GDM1 (cell line): Measurements from ENCODE around the gene MAN1B1.

Experiments used
- DNase-seq: peaks from one replicate; lab custom pipeline; 2025; lab: John Stamatoyannopoulos, UW

The MAN1B1 gene

DNA sequence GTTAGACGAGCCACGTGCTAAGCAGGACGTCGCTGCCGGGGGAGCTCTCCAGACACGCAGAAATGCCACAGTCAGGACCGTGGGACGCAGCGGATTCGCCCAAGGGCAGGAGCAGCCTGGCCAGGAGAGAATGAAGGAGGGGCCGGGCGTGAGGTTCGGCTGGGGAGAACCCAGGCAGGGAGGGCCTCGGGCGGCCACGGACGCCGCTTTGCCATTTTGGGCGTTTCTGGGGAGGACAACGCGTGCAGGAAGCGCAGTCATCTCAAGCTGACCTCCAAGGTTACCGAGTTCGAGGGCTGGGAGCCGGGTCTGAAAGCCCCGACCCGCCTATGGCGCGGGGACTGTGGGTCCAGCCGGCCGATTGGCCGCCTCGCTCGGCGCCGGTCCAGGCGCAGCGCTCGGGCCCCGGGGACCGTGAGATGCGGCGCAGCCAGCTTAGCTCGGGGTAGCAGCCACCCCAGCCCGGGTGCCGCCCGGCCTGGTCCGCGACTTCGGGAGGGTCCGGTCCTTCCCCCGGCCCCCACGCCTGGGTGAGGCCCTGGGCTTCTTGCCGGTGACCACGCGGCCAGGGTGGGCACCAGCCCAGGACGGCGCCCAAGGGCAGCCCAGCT lies 760 bp upstream of the MAN1B1 start:
- DNase-seq: no peak

DNA sequence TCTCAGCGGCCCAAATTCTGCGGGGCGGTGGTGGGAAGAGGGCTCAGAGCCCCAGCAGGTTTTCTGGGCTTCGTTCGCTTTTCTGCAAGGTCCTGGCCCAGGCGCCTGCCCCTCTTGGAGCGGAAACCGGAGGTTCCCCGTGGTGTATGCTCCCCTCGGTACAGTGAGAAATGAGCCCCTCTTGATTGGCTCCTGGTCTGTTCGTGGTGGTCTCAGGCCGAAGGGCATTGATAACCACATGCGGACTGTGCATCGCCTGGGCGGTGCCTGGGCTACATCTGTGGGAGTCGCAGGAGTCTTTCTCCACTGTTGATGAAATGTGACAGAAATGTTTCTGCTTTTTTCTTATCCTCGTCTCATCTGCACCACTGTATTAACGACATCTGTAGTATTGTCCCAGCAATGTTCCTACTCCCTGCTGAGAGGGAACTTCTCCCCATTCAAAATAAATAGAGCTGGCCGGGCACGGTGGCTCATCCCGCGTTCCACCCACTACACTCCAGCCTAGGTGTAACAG lies 682 bp downstream of the MAN1B1 start:
- no peak for DNase-seq

DNA sequence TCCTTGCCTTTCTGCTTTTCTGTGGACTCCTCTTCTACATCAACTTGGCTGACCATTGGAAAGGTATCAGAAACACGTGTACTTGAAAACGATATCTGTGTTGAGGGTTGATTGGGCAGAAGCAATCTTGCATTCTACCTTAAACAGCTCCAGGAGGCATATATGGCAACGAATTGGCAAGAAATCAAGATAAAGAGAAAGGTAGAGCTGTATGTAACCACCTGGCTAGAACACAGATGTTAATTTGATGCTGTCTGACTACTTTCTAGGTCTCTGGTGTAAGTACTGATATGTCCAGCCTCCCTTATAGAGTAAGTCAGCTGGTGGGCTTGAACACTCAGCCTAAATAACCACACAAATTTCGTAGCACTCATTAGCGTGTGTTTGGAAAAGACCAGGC lies 1.3 kb downstream of the MAN1B1 start:
- no peak for DNase-seq

DNA sequence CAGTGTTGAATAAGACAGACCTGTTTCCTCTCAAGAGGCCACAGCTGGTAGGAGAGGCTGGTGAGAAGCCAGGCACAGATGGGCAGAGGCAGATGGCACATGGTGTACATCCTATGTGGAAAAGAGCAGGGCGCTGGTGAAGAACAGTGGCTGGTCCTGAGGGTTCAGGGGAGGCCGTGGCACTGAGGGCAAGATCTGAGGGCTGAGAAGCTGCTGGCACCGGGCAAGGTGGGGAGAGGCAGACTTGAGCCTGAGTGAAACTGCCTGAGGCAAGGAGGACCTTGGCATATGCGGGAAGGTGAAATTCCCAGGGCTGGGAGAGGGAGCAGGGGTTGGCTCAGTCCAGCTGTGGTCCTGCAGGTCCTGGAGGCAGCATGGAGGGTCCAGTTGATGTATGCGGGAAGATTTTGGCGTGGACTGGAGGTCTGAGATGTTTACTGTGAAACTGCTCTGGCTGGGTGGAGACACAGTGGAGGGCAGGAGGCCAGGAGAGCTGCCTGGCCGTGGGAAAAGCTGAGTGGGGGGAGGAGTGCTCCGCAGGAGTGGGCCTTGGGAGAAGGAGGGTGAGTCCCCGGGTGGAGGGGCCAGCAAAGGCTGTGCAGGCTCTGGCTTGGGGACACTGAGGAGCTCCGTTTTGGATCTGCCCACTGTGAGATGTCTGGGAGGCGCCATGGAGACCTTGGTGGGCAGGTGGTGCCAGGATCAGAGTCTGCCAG lies 2.6 kb downstream of the MAN1B1 start:
- no peak for DNase-seq

DNA sequence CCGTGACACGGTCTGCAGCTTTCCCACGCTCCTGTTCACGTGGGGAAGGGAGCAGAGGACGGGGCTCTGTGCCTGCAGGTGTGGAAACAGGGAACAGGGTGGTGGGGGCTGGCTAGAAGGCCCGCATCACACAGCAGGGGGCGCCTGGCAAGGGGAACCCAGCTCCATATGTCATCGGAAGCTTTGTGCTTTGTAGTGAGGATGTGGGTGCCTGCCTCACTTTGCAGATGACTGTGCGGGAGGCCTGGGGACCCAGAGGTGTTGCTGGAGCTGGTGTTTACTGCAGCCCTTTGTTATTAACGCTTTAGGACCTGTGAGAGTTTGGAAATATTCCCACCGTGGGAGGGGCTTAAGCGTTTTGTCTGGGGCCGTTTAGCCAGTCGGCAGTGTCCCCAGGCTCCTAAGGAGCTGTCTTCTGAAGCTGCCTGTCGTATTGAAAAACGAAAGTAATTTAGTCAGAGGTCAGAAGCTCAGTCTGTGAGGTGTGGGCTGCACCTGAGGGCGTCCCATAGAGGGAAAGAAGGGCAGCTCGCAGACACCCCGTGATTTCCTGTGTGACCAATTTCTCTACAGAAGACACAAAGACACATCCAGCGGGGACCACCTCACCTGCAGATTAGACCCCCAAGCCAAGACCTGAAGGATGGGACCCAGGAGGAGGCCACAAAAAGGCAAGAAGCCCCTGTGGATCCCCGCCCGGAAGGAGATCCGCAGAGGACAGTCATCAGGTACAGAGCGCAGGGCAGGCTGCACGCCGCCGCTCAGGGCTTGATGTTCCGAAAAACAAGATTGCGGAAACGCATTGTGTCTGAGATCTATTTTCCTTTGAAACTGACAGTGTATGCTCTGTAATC lies 9.1 kb downstream of the MAN1B1 start:
- DNase-seq: no peak

DNA sequence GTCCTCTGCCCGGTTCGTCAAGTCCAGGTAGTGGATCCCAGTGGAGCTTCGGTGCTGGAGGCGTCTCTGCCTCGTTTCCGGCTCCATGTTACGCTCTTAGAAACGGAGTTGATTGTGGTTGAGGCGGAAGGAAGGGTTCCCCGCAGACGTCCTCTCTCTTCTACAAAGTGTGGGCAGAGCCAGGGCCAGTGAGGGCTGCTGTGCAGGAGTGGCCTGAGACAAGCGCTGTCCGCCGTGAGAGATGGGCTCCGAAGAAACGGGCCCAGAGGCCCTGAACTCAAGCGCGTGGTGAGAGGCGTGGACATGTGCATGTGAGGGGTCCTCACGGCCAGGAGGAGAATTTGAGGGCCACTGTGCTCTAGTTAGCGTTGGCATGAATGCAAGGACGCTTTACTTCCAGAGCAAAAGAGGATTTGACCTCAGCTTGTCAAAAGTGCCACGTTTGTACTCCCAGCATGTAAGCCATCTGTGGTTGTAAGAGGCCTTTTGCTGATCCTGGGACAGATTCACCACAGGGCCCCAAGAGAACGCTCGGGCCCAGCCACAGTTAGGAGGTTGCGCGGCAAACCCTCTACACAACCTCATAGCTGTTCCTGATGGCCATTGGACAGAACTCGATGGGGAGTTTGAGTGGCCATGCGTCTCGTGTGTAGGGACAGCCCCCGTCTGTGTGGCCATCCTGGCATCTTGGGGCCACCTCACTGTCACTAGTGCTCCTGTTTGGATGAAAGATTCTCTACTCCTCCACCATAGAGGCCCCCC lies 10.2 kb downstream of the MAN1B1 start:
- no peak for DNase-seq

DNA sequence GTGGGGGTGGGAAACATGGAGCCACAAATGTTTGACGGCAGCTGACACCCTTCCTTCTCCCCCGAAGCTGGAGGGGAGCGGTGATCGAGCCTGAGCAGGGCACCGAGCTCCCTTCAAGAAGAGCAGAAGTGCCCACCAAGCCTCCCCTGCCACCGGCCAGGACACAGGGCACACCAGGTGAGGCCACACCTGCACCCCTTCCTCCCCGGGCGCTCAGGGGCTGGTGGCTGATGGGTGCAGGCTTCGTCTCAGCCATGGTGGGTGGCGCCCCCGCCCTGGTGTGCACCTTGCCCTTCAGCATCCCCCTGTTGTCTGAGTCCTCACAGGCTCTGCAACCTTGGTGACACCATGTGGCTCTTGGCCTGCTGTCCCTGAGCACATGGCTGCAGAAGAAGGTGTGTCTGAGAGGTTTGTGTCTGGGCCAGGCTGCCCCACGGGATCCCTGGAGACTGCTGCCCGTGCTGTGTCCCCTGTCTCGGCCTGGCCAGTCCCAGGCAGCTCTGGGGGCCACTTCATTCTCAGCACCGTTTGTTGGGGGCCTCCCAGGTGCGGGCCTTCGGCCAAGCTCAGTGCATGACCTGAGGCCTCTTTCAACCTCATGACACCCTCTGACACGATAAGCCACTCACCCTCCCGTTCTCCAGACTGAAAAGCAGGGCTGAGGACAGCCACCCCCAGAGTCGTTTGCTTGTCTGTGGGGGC lies 11.1 kb downstream of the MAN1B1 start:
- no peak for DNase-seq

DNA sequence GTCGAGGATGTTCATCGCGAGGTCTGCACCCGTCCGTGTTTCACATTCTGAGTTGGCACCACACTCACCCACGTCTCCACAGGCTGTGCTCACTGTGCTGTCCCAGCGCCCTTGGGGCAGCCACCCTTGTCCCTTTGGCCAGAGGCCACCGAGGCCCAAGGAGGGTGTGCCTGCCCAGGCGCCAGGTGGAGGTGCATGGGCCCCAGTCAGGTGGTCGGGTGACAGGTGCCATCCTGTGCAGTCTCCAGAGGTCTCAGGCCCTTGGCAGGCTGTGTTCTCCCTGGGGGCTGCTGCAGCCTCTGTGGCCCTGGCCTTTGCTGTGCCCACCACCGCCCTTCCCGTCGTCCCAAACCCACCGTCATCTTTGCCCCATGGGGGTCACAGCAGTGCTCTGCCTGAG lies 12.4 kb downstream of the MAN1B1 start:
- DNase-seq: no peak

DNA sequence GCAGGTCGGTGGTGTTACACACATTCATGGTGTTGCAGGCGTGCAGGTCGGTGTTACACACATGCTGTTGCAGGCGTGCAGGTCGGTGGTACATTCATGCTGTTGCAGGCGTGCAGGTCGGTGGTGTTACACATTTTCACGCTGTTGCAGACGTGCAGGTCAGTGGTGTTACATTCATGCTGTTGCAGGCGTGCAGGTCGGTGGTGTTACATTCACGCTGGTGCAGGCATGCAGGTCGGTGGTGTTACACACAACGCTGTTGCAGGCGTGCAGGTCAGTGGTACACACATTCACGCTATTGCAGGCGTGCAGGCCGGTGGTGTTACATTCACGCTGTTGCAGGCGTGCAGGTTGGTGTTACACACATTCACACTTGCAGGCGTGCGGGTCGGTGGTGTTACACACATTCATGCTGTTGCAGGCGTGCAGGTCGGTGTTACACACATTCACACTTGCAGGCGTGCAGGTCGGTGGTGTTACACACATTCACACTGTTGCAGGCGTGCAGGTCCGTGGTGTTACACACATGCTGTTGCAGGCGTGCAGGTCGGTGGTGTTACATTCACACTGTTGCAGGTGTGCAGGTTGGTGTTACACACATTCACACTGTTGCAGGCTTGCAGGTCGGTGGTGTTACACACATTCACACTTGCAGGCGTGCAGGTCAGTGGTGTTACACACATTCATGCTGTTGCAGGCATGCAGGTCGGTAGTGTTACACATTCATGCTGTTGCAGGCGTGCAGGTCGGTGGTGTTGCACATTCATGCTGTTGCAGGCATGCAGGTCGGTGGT lies 16.6 kb downstream of the MAN1B1 start:
- DNase-seq: no peak

DNA sequence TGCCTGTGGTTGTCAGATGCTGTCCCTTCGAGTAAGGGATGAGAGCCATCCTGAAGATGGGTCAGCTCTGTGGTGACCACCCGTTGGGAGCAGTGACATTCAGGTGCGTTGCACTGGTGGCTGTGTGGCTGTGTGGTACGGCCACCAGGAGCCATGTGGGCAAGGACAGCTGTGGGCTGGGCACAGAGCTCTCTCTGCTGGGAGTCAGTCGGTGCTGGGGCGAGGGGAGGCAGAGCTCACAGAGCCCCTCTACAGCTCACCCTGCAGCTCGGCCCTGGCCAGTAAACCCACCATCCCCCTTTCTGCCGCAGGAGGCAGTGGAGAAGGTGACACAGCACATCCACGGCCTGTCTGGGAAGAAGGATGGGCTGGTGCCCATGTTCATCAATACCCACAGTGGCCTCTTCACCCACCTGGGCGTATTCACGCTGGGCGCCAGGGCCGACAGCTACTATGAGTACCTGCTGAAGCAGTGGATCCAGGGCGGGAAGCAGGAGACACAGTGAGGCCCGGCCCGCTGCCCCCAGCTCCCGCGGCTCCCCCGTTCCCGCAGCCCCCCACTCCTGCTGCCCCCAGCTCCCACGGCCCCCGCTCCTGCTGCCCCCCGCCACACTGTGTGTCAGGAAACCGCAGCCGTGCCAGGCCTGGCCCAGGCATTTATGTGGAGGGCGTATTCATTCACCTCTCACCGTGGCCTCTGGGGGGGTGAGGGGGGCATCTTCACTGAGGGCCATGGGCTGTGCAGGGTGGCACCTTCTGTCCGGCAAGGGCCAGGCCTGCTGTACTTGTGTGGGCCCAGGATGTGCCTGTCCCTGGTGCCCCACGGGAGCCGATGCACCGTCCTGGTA lies 19.3 kb downstream of the MAN1B1 start:
- no peak for DNase-seq

DNA sequence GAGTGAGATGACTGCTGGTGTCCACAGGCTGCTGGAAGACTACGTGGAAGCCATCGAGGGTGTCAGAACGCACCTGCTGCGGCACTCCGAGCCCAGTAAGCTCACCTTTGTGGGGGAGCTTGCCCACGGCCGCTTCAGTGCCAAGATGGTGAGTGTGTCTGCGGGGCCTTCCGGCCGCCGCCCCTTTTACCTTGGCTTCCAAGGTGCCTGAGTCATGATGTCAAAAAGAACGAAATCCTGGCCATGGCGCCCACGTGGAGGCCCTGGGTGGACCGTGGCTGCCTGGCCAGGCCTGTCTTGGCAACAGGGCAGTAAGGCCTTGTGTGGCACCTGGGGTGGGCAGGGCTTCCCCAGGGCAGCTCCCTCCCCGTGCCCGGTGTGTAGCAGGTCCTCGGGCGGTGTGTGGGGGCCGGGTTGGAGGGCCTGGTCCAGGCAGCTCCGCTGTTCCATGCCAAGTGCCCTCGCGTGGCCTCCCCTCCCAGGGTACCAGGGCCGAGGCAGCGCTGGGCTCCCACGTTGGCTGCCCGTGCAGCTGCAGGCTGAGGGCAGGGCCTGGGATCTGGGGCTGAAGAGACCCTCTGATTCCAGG lies 20.0 kb downstream of the MAN1B1 start:
- DNase-seq: no peak

DNA sequence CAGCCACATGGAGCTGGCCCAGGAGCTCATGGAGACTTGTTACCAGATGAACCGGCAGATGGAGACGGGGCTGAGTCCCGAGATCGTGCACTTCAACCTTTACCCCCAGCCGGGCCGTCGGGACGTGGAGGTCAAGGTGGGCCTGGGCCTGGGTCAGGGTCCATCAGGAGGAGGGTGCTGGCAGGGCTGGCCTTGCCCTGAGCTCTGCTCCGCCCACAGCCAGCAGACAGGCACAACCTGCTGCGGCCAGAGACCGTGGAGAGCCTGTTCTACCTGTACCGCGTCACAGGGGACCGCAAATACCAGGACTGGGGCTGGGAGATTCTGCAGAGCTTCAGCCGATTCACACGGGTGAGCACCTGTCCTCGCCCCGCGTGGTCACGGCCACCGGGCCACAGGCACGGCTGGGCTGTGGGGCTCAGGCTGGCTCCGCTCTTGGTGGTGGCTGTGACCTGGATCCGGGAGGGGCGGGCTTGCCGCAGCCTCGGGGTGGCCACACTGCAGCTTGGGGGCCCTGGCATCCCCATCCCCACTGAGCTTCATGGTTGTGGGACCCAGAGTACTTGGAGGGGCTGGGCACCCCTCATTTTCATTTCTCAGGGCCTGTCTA lies 20.6 kb downstream of the MAN1B1 start:
- DNase-seq: no peak

DNA sequence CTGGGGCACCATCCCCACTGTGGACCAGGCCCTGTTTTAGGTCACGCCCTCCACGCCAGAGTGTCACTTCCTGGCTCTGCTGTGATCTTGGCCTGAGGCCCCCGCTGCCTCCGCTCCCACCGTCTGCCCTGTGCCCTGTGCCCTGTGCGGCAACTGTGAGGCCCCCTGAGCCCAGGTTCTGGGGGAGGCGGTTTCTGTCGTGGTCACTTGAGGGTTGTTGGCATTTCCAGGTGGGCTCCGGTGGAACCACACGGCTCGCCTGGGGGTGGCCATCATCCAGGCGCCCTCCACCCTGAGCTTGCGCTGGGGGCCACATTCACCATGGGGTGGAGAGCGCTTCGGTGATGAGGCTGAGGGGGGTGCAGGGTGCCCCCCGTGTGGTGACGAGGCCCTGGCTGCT lies 21.2 kb downstream of the MAN1B1 start:
- DNase-seq: no peak

DNA sequence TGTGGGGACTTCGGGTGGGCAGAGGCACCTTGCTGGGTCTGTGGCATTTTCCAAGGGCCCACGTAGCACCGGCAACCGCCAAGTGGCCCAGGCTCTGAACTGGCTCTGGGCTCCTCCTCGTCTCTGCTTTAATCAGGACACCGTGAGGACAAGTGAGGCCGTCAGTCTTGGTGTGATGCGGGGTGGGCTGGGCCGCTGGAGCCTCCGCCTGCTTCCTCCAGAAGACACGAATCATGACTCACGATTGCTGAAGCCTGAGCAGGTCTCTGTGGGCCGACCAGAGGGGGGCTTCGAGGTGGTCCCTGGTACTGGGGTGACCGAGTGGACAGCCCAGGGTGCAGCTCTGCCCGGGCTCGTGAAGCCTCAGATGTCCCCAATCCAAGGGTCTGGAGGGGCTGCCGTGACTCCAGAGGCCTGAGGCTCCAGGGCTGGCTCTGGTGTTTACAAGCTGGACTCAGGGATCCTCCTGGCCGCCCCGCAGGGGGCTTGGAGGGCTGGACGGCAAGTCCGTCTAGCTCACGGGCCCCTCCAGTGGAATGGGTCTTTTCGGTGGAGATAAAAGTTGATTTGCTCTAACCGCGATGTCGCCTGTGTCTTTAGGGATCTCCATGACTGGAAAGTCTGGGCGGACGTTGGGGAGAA lies 21.9 kb downstream of the MAN1B1 start:
- DNase-seq: no peak

DNA sequence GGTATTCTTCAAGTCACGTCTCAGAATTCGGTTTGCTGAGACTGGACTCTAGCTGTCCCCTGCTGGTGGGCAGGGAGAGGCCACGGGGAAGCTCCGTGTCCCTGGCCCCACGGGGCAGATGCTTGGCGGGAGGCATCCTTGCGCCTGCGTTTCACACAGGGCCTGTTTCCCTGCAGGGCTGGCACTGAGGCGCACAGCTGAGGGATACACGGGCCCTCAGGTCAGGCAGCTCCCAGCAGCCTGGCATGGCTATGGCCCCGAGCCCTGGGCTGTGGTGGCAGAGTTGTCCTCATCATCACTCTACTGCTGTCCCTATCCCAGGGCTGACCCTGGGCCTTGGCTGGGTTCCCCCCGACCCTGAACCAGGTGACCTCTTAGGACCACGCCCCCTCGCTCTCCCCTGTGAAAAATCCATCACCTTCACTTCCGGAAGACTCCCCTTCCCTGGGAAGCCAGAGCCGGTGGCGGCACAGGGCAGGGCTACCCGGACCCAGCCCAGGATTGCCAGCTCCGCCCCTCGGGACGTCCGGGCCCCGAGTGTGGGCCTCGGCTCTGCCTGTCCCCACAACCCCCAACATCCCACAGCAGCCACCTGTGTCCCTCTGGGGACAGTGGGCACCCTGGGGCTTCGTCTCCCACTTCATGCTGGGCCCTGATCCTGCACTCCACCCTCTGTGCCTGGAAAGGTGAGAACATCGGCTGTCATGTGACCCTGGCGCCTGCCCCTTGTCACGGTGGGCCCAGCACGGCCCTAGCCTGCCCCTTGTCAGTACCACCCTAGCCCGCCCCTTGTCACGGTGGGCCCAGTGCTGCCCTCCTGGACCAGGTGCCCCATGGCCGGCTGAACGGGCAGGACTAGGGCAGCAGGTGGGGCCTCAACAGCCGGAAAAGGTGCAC lies 22.7 kb downstream of the MAN1B1 start:
- DNase-seq: no peak

DNA sequence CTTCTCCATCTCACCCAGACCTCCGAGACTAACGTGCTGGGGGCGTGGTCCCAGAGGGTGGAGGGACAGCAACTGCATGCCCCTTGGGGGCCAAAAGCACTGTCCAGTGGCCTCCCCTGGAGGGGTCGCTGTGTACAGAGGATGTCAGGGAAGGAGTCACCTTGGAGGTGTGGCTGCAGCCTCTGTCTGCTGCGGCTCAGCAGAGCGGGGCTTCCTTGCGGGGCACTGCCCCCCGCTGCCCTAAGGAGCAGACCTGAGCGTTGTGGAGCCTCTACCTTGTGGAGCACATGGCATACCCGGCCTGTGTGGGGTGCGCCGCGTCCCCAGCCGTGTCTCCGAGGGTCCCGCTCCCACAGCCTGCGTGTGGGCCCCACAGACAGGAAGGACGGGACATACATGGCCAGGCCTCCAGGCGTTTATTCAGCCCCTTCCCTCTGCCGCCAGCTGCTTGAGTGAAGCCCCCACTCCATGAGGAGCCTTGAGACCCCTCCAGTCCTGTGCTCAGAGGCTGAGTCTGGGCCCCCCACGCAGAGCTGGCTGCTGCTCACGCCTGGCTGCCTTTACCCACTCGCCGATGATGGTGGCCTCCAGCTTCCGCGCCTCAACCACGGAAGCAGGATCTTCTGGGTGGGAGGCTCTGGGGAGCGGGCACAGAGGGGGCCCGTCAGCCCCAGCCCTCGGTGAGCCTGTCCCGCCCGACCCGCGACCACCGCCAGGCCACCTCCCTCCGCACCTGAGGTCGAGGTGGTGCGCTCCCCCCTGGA lies 23.5 kb downstream of the MAN1B1 start:
- DNase-seq: no peak
